ENCODE measurements around the gene PALS1. TPM values are rescaled to one million over a fixed set of nuclear protein-coding genes. Genes with fewer than 3 reads are reported as not detected.

Gene PALS1
- total RNA-seq, 1 experiment from 2014 or later, result 18.0 TPM

DNA sequence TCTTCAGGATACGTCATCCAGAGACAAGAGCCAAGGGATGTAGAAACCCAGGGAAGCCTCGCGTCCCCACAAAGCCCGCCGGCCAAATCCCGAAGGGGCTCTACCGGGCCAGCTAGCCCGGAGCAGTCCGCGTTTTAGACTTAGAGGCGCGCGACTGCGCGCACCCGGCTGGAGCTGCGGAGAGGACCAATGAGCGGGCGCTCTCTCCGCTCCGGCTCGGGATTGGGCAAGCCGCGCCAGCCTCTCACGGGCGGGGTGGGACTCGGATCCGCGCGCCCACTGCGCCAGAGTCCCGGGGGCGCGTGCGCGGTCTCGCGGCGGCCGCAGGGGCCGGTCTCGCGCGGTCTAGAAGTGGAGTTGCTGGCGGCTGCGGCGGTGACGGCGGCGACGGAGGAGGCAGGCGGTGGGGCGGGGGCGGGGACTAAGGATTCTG, 241 bp upstream of the PALS1 start:
- ATAC-seq (peak; percentile 91), DNase-seq (ENCODE audit: low read depth, low spot score) (peak; percentile 90)
- Histone ChIP-seq H3K79me2 (ENCODE audit: insufficient read depth, low read length) (peaks cover 41% of the 10 kb centered on the region), H3K4me3 (replicated peaks in 1 of 2; ENCODE audit: low read depth in 1 of 2, low read length in 2 of 2) (peak overlapping the region; percentile 58 to 70), H4K20me1 (ENCODE audit: insufficient read depth) (no peaks in the 10 kb centered on the region), H3K27ac (ENCODE audit: low read depth, low read length) (peak overlapping the region; percentile 91), H3K9ac (ENCODE audit: low read length) (peak overlapping the region; percentile 90), H3K9me2 (ENCODE audit: insufficient read depth) (no peaks in the 10 kb centered on the region), H3K27me3 (ENCODE audit: insufficient read depth, low read length) (no peaks in the 10 kb centered on the region), H2AFZ (ENCODE audit: low read depth, low read length, poor library complexity, severe bottlenecking) (peak overlapping the region; percentile 55), H3K9me3 (ENCODE audit: control insufficient read depth in 1 of 2, insufficient read depth in 1 of 2, low read depth in 1 of 2, low read length in 2 of 2) (no peaks in the 10 kb centered on the region), H3K4me1 (ENCODE audit: control insufficient read depth in 1 of 2, insufficient read depth in 2 of 2, low read length in 2 of 2) (peaks cover 15 to 22% of the 10 kb centered on the region in 2 experiments; a peak in 3 of 4 replicates), H3K4me2 (ENCODE audit: low read length) (peak overlapping the region; percentile 93), H3K36me3 (ENCODE audit: control insufficient read depth in 1 of 2, insufficient read depth in 2 of 2, low read length in 2 of 2) (no peaks in the 10 kb centered on the region)
- TF ChIP-seq SIN3A (IDR thresholded peaks at IDR 0.05; ENCODE audit: low read depth), result peak; percentile 19; the same call in 1 of the 2 replicates
- TF ChIP-seq POLR2AphosphoS5 (IDR thresholded peaks at IDR 0.05; ENCODE audit: low read depth, low read length), result peak; percentile 80
- TF ChIP-seq CEBPB (IDR thresholded peaks at IDR 0.05; ENCODE audit: low read depth), result no peak
- no peak for TF ChIP-seq FOSL1 (IDR thresholded peaks at IDR 0.05; ENCODE audit: low read depth)
- TF ChIP-seq EZH2phosphoT487 (IDR thresholded peaks at IDR 0.05; ENCODE audit: borderline replicate concordance), result no peak
- TF ChIP-seq MAX (IDR thresholded peaks at IDR 0.05), result peak; percentile 22
- TF ChIP-seq ZBTB33 (IDR thresholded peaks at IDR 0.05; ENCODE audit: extremely low read depth, insufficient replicate concordance, low read length), result peak; percentile 91
- no peak for TF ChIP-seq TCF7L2 (IDR thresholded peaks at IDR 0.05; ENCODE audit: borderline replicate concordance, extremely low read depth, insufficient read depth, insufficient read length)
- no peak for TF ChIP-seq ZNF274 (IDR thresholded peaks at IDR 0.05; ENCODE audit: low read depth, low read length)
- peak; percentile 3 for TF ChIP-seq YY1 (IDR thresholded peaks at IDR 0.05; ENCODE audit: extremely low read depth, insufficient replicate concordance, low read depth, low read length)
- intact Hi-C loops (cut with micrococcal nuclease), result loop anchor here (5.0 kb wide), 1 partner anchor 734 kb away; the partner anchor contains the start of gene GPHN
- no TSS peak for BruUV-seq (replicated peaks)
- ChIA-PET POLR2A (interaction anchor here (0.7 kb wide), 1 partner anchor 1249 kb away, joined by 6 read pairs; no protein-coding TSS in a partner anchor), CTCF (no interaction called here), RAD21 (ENCODE audit: low non-redundant PET in 1 of 2, low total read pairs in 2 of 2, uncharacterized antibody in 2 of 2, unreplicated experiment in 2 of 2) (interaction anchor here (0.6 to 0.7 kb wide), 2 partner anchors 11 to 16 kb away, joined by 3 to 8 read pairs; no protein-coding TSS in a partner anchor)

Measured in HCT116 (cell line).